GM19463 (cell line): ENCODE data around the gene ESR1.
A peak's percentile ranks its signal among the peaks of the same experiment; 100 is the strongest.
"Not testable (repeated sequence)": the region's sequence is repeated elsewhere in the genome, so short reads cannot be mapped to it uniquely, and the experiment has no call there.

Experiments used
- ATAC-seq: cut with Tn5 transposase; IDR thresholded peaks from one replicate; pipeline ENCODE4 v1.9.1; 2021; ENCODE audit warnings: mild to moderate bottlenecking, moderate library complexity; ENCODE audit not compliant: unreplicated experiment

ESR1 gene

DNA sequence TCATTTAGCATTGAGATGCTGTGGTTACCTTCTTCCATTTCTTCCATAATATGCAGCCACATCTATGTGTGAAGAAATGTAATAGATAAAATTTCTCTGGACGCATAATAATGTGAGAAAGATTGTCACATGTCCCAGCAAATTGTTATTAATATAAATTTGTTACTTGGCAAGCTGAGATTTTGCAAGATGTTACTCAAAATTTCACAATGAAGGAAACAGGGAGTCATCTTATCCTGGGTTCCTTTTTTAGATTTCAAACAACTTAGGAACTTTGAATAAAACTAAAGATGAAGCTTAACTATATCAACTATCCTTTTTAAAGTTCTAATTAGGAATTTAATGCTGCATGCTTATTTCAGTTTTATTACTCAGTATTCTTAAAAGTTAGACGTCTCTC, 3.6 kb downstream of the ESR1 start:
- ATAC-seq: no peak

- no peak for ATAC-seq
These were observed 6.4 kb downstream of the ESR1 start for GRCh38 chr6:151813858-151814257.

DNA sequence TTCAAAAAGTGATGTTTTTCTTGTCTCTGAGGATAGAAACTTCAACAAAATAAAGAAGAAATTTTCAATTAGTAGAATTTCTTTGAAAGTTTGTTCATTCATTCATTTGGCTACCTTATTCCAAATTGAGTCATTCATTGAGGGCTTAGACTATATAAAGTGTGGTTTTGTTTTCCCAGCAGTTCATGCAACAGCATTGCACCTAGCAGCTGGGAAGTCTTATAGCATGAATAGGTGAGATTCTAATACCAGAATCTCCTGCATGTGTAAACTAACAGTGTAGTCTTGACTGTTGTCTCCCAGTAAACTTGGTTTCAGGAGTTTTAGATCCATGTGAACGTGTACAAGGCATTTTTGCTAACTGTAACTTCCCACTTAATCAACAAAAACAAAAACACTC, 7.1 kb downstream of the ESR1 start:
- ATAC-seq: no peak

DNA sequence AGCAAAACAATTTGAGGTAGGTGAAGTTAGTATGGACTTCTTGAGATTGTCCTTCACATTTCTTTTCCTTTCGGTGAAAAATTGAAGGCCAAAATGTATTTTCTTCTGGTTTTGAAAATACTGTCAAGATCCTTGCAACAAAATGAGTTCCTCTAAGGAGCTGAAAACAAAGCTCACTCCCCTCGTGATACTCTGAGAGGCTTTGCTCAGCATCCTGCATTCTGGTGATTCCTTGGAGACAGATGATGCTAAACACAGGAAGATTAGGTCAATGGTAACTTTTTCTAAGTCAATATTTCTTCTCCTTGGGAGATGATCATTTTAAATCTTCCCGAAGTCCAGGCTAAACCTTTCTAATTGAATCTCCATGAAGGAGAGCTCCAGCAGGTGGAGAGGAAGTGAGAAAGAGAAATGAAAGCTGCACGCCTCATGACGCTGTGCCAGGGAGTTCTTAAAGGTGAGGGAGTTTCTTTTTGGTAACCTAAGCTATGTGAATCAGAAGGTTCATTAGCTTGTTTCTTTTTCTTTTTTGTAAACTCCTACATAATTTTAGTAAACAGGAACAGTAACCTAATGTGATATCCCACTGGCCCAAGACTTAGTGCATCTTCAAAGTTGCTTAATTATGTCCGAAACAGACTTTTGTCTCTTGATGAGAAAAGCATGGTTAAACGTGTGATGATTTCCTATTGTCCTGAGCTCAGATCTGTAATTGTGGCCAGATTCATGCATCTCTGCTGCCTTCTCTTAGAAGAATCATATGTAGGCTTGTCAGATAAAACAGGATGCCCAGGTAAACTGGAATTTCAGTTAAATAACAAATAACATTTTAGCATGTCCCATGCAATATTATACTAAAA, 15.0 kb downstream of the ESR1 start:
- peak; percentile 95 for ATAC-seq

DNA sequence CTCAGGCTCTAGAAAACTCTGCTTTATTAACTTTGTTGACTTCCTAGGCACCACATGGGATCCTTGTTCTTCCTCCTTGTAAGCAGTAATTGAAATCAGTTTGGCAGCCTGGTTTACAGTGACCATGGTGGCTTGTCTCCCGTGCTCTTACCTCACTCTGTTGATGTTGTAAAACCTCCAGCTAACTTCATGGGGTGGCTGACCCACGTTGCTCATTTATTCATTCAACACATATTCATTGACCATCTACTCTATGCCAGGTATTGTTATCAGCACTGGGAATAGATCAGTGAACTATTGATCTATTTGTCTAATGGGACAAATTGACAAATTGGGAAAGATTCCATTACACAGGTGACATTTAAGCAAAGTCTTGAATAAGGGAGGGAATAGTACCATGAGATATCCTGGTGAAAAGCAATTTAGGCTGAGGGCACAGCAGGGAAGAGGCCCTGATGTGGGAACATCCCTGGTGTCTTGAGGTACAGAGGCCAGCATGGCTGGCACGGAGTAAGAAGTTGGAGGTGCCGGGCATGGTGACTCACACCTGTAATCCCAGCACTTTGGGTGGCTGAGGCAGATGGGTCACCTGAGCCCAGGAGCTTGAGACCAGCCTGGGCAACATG, 19.1 kb downstream of the ESR1 start:
- no peak for ATAC-seq

GRCh38 chr6:151832710-151833109, 25.2 kb downstream of the ESR1 start:
- ATAC-seq: no peak

DNA sequence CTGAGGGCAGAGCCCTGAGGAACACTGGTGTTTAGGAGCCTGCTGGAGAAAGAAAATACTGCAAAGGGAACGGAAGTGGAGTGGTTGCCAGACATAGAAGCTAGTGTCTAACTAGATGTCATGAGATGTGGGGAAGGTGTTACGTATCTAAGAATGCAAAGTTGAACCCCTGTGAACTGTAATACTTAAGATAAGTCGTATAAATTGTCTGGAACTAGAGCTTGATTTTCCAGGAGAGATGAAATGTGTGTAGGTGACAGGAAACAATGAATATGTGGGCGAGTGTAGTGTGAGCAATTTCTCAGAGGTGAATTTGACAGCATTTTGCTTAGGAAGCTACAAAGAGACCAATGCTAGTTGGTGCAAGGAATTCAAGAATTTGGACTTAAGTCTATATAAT, 27.9 kb downstream of the ESR1 start:
- no peak for ATAC-seq

GRCh38 chr6:151837223-151837622, 29.7 kb downstream of the ESR1 start:
- no peak for ATAC-seq

- ATAC-seq: no peak
These were observed 35.3 kb downstream of the ESR1 start for GRCh38 chr6:151842816-151843215.

DNA sequence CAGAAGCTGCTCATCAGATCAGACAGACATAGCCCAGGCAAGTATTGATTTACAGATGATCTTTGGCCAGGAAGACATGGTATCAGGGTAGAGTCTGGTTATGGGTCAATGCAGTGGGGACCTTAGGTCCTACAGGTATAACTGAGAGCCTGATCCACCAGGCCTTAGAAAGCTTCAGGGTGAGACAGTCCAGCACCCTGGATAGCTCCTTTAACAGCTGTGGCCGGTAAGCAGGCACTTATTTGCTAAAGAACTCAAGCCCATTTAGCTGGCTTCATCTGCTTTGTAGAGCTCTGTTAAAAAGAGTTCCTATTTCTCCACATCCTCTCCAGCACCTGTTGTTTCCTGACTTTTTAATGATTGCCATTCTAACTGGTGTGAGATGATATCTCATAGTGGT, 39.6 kb downstream of the ESR1 start:
- no peak for ATAC-seq

DNA sequence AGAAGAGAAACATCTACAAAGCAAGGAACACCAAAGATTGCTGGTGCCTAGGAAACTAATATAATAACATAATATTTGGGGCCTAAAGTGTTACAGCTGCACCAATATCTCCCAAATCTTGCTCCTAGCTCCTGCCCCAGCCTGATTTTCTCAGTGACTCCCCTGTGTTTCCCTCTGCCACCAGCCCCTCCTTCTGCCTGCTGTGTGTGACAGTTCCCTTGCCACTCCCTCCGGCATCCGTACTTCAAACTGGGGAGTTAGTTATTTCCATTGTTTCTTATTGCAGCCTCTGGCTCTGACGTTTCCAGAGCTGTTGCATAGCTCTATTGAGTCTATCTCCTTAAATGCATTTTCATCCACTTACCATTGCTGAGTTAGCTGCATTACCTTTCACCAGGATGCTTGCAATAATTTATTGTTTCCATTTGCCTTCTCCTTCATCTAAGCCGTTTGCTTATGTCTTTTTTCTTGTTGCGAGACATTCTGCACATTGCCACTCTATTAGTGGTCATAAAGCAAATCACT, 43.1 kb downstream of the ESR1 start:
- no peak for ATAC-seq

DNA sequence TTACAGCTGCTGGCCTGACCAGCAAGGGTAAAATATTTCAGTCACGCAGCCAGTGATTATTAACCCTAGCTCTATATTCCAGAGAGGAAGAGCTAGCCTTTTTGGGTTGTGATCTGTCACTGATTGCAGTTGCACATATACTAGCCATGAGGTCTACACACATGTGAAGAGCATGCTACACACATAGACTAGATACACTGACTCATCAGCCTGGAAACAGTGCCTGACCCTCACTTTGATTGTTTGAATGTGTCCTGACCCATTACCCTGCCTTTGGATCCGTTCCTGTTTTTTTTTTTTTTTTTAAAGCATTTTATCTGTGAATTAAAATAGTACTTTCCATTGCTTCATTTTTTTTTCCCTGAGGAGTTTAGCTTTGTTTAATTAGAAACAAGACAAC, 50.8 kb downstream of the ESR1 start:
- no peak for ATAC-seq

GRCh38 chr6:151862461-151862860, 55.0 kb downstream of the ESR1 start:
- no peak for ATAC-seq

GRCh38 chr6:151867361-151867869, 59.9 kb downstream of the ESR1 start:
- not testable (repeated sequence) for ATAC-seq

DNA sequence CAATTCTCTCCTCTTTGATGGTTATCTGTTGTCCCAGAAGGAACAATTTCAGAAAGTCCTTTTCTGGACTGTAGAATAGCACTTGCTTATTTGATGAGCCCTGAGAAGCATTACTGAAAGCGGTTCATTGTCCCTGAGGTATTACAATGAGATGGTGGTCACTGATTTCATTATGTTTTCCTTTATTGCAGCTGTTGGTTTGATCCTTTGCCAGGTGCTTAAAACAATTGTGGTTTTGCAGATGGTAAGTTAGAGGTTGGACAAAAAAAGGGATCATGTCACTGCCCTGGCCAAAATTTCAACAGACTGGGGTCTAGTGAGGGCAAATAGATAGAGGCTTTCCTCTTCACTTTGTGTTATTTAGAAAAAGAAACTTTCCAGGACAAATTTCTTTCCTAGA, 61.9 kb downstream of the ESR1 start:
- no peak for ATAC-seq

DNA sequence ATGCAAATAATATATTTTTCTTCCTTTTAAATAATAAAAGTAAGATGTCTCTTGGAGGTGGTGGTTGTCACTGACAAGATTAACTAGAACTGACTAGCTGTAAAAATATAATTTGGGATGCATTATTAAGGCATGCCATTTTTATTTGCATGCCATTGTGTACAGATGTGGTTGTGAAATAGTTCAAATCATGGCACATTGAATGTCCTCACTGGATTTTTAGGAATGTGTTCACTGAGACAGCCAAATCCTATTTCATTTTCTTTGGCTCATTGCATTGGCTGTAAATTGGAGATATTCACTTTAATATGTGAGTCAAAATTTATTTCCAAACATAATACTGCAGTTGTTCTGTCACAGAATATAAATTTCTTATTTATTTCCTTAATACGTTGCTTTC, 62.3 kb downstream of the ESR1 start:
- ATAC-seq: no peak

DNA sequence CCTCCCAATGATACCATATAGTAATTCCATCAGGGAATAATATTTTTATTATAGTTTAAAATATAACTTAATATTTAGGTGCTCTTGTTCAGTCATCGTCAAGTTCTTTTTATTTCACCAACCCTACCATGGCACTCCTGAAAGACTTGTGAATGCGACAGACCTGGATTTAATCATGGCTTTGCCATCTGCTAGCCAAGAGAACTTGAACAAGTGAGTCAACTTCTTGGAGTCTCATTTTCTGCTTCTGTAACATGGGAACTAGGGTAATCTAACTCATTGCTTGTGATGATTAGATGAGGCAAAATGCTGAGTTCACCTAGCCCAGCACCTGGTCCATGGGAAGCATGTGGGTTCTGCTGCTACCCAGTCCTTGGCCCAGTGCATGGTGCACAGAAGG, 62.9 kb downstream of the ESR1 start:
- no peak for ATAC-seq

DNA sequence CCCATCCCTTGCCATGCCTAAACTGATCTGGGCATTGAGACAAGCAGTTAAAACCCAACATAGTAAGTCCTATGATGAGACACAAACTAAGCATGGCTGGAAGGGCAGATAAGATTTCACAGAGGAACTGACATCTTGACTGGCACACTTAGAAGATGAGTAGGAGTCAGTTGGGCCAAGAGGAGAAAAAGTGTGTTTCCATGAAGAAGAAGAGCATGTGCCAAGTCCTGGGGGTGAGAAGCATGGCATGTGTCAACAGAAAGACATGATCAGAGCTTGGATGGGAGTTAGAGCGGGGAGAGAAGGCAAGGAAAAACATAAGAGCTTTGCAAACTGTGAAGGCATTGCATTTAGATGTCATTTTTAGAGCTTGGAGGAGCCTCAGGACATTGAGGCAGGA, 68.0 kb downstream of the ESR1 start:
- ATAC-seq: no peak

DNA sequence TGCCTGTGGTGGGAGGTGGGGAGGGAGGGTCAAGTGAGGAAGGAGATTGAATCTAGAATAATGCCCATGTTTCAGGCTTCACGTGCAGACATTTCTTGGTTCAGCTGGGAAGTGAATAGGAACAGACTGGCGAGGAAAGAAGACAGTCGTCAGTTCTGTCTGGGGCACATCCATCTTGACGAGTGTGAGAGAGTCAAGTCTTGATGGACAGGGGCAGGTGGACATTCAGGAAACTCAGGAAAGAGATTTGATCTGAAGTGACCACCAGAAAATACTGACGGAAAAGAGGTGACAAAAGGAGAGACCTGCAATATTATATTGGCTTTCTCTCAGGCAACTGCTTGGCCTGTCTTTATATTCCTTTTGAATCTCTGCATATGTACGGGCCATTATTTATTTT, 68.6 kb downstream of the ESR1 start:
- no peak for ATAC-seq

DNA sequence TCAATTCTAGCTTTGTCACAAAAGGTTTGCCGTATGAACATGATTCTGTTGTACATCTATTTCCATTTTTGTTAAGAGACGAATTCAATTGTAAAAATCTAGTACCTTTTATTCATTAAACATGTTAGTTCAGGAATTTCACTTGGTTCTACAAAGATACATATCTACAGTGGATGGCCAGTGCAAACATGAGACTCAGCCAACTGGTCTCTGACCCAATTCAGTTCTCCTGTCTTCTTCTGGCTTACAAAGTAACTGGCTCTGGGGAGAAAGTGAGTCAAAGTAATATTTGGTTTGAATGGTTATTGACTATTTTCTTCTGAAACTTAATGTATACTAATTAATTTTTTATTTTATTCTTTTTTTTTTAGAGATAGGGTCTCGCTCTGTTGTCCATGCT, 70.0 kb downstream of the ESR1 start:
- ATAC-seq: no peak

- no peak for ATAC-seq
These were observed 73.7 kb downstream of the ESR1 start for GRCh38 chr6:151881231-151881630.

DNA sequence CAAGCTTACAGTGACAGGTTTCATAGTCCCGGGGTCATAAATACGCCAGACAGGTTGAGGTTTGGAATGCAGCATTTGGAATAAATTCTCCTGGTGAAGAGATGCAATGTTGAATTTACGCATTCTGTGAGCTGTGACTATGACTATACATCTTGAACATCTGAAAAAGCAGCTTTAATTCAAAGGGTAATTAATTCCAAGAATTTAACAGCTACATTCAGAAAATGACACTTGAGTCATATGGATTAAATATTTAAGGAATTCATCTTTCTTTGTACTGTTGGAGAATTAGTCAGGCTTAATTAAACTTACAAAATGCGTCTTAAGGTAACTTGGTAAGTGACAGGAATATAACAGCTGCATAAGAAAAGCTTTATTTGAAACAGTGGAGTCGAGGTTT, 74.7 kb downstream of the ESR1 start:
- no peak for ATAC-seq
